A673 (cell line): ENCODE measurements around the gene SNTG2. TPM values are rescaled to one million over a fixed set of nuclear protein-coding genes. Genes with fewer than 3 reads are reported as not detected.

Source experiments
- BruUV-seq: library from RNA; stranded (reverse); fragments of 400-500 nt; replicated peaks from 2 replicates; lab custom pipeline; 2021; lab: Mats Ljungman, UMichigan
- CTCF ChIA-PET: fragments of 300-600 bp; sonication (Branson Sonifier 250); formaldehyde crosslinking; loops from one replicate; lab custom pipeline; 2022; ENCODE audit warnings: antibody characterized with exemption; lab: Charles Lee
- POLR2A ChIA-PET: fragments of 300-600 bp; sonication (Branson Sonifier 250); formaldehyde crosslinking; loops from one replicate; lab custom pipeline; 2022; ENCODE audit warnings: antibody characterized with exemption; ENCODE audit not compliant: low non-redundant PET; lab: Charles Lee
- DNase-seq: peaks from one replicate; pipeline ENCODE4 v3.0.0-alpha.2; 2015; ENCODE audit warnings: low spot score
- H3K27ac ChIP-seq: fragments of 200-600 bp; sonication (generic); 2 replicates; pipeline ENCODE4 v1.5.1; 2016; ENCODE audit warnings: mixed run types, low read depth, mild to moderate bottlenecking, mixed read lengths, antibody characterized with exemption, low read length; ENCODE audit not compliant: poor library complexity, severe bottlenecking
- H3K27me3 ChIP-seq: fragments of 200-600 bp; sonication (generic); replicated peaks from 2 replicates; pipeline ENCODE4 v1.6.1; 2017; ENCODE audit warnings: mixed run types, low read depth, mild to moderate bottlenecking, mixed read lengths, antibody characterized with exemption, low read length; ENCODE audit not compliant: insufficient read depth, poor library complexity
- H3K36me3 ChIP-seq: fragments of 200-600 bp; sonication (generic); 2 replicates; pipeline ENCODE4 v1.6.1; 2016; ENCODE audit warnings: mixed run types, mild to moderate bottlenecking, mixed read lengths, antibody characterized with exemption, low read length; ENCODE audit not compliant: insufficient read depth, poor library complexity, severe bottlenecking
- H3K4me1 ChIP-seq: fragments of 200-600 bp; sonication (generic); 2 replicates; pipeline ENCODE4 v1.6.1; 2017; ENCODE audit warnings: mixed run types, mild to moderate bottlenecking, mixed read lengths, antibody characterized with exemption, low read length; ENCODE audit not compliant: insufficient read depth, poor library complexity, severe bottlenecking
- H3K4me3 ChIP-seq: fragments of 200-600 bp; sonication (generic); 2 replicates; pipeline ENCODE4 v1.5.1; 2016; ENCODE audit warnings: low read depth, mixed run types, mild to moderate bottlenecking, mixed read lengths, low read length; ENCODE audit not compliant: poor library complexity, severe bottlenecking
- H3K9me3 ChIP-seq: fragments of 200-600 bp; sonication (generic); 2 replicates; pipeline ENCODE4 v1.6.1; 2016; ENCODE audit warnings: mixed run types, low read depth, mild to moderate bottlenecking, mixed read lengths, antibody characterized with exemption, low read length; ENCODE audit not compliant: poor library complexity, severe bottlenecking
- EZH2 ChIP-seq: fragments of 200-600 bp; sonication (generic); IDR thresholded peaks from 2 replicates; pipeline ENCODE4 v1.6.1; 2017; ENCODE audit warnings: borderline replicate concordance, low read depth, mild to moderate bottlenecking, mixed read lengths, antibody characterized with exemption, low read length; ENCODE audit not compliant: poor library complexity, severe bottlenecking
- intact Hi-C: fragments of 100-400 bp; cut with micrococcal nuclease; formaldehyde crosslinking; loops from one replicate; pipeline ENCODE4 v1.10.0; 2022; ENCODE audit not compliant: unreplicated experiment
- total RNA-seq: library from RNA; stranded (reverse); gene quantifications from 2 replicates; pipeline ENCODE4 v1.2.3, GENCODE V29; 2021
- TF ChIP-seq, protein P1 (sequence below): fragments of 300-800, 200-600 bp; sonication (generic); conservative IDR thresholded peaks from 2 replicates; pipeline ENCODE4 v1.5.1; 2017; ENCODE audit warnings: low read depth, mild to moderate bottlenecking, antibody characterized with exemption, low read length, moderate library complexity, mixed read lengths

Gene SNTG2
- total RNA-seq, 1 experiment from 2014 or later = 3.7 TPM

DNA sequence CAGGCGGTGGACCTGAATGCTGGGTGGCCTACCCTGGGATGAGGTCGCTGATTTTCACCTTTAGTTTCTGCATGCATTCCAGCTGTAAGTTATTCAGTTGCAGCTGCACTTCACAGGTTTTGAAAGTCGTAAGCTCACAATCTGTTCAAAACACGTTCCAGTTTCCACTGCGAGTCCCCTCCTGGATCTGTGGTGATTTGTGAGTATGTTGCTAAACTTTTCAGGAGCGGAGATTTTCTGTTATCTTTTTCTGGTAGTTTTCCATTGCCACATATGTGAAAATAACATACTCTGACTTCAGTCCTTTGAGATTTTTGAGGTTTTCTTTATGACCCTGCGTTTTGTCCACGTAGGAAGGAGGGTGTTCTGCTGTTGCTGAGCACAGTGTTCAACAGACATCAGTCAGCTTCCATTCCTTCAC, 102.1 kb downstream of the SNTG2 start:
- Histone ChIP-seq H3K4me1 (no peaks in the 10 kb centered on the region), H3K27ac (no peak overlapping the region), H3K4me3 (no peak overlapping the region), H3K27me3 (no peaks in the 10 kb centered on the region), H3K9me3 (no peaks in the 10 kb centered on the region), H3K36me3 (no peaks in the 10 kb centered on the region)
- TF ChIP-seq EZH2 = no peak
- TF ChIP-seq, protein P1, sequence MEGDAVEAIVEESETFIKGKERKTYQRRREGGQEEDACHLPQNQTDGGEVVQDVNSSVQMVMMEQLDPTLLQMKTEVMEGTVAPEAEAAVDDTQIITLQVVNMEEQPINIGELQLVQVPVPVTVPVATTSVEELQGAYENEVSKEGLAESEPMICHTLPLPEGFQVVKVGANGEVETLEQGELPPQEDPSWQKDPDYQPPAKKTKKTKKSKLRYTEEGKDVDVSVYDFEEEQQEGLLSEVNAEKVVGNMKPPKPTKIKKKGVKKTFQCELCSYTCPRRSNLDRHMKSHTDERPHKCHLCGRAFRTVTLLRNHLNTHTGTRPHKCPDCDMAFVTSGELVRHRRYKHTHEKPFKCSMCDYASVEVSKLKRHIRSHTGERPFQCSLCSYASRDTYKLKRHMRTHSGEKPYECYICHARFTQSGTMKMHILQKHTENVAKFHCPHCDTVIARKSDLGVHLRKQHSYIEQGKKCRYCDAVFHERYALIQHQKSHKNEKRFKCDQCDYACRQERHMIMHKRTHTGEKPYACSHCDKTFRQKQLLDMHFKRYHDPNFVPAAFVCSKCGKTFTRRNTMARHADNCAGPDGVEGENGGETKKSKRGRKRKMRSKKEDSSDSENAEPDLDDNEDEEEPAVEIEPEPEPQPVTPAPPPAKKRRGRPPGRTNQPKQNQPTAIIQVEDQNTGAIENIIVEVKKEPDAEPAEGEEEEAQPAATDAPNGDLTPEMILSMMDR = no peak
- ChIA-PET POLR2A (no interaction called here), CTCF (no interaction called here)
- intact Hi-C loops = no loop called here
- no TSS peak for BruUV-seq
- DNase-seq = no peak

DNA sequence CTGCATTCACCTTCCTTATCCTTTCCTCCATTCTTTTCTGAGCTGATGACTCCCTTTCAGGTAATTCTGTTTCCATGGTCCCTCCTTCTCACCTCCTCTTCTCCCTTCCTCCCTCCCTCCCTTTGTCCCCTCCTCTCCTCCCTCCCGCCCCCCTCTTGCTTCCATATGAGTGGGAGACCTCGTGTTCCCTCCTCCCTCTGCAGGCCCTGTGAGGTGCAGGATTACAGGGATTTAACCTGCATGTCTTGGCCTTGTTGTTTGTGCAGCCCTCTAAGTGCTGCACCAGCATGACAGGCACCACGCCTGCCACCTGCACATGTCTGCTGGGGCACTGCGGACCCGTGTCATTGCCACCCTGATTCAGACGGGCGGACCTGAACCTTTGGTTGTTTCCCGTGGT, 103.1 kb downstream of the SNTG2 start:
- no peaks in the 10 kb centered on the region for H3K27me3 ChIP-seq
- H3K4me3 ChIP-seq = no peak overlapping the region
- H3K4me1 ChIP-seq = no peaks in the 10 kb centered on the region
- no TSS peak for BruUV-seq
- POLR2A ChIA-PET = no interaction called here
- intact Hi-C loops = no loop called here
- CTCF ChIA-PET = no interaction called here
- H3K9me3 ChIP-seq = no peaks in the 10 kb centered on the region
- H3K27ac ChIP-seq = no peak overlapping the region
- TF ChIP-seq EZH2 = no peak
- TF ChIP-seq, protein P1 = no peak
- H3K36me3 ChIP-seq = no peaks in the 10 kb centered on the region
- DNase-seq = no peak

DNA sequence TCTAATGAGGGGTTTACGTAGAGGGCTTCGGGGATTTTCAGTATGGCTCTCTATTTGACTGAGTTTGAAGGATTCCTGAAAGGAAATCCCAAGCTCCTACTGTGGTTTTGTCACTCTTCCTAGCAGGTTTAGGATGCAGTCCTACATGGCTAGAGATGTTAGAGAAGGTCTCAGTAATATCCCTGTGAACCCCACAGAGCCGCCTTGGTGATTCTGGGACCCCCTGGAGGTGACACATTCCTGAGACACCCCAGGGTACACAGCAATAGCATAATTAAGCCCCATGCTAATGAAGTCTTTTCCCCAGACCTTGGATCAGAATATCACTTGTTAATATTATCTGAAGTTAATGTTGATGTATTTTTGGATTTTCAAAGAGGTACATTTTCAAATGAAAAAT, 103.8 kb downstream of the SNTG2 start:
- no TSS peak for BruUV-seq
- intact Hi-C loops = no loop called here
- Histone ChIP-seq H3K27me3 (no peaks in the 10 kb centered on the region), H3K36me3 (no peaks in the 10 kb centered on the region), H3K4me3 (no peak overlapping the region), H3K9me3 (no peaks in the 10 kb centered on the region), H3K4me1 (no peaks in the 10 kb centered on the region), H3K27ac (no peak overlapping the region)
- no peak for DNase-seq
- CTCF ChIA-PET = no interaction called here
- POLR2A ChIA-PET = no interaction called here
- TF ChIP-seq, protein P1 = no peak
- TF ChIP-seq EZH2 = no peak
